GM12878 (cell line): ENCODE data around the gene ERMARD. TPM values are rescaled to one million over a fixed set of nuclear protein-coding genes. Genes with fewer than 3 reads are reported as not detected.

Experiments used
- BHLHE40 ChIP-seq, 2 experiments: fragments of 450-650 bp in 1 of 2; IDR thresholded peaks; 2 replicates each; pipeline ENCODE4 v1.6.1; 2011 to 2017; ENCODE audit warnings: low read depth in 2 of 2, borderline replicate concordance in 1 of 2, improper control_type of control experiment in 1 of 2, low read length in 1 of 2, mild to moderate bottlenecking in 1 of 2
- FOXM1 ChIP-seq: IDR thresholded peaks from 2 replicates; pipeline ENCODE4 v1.6.1; 2012; ENCODE audit warnings: low read depth, mild to moderate bottlenecking, inconsistent platforms, low read length, moderate library complexity
- MAX ChIP-seq: IDR thresholded peaks from 2 replicates; pipeline ENCODE4 v1.6.1; 2012; ENCODE audit warnings: low read depth, low read length, improper control_type of control experiment
- NRF1 ChIP-seq: conservative IDR thresholded peaks from 2 replicates; pipeline ENCODE4 v1.6.1; 2011; ENCODE audit warnings: mild to moderate bottlenecking, low read depth, low read length, improper control_type of control experiment
- PBX3 ChIP-seq: IDR thresholded peaks from 2 replicates; pipeline ENCODE4 v1.6.1; 2011; ENCODE audit warnings: mild to moderate bottlenecking, low read depth, low read length, moderate library complexity; ENCODE audit not compliant: insufficient replicate concordance
- RCOR1 ChIP-seq: conservative IDR thresholded peaks from 2 replicates; pipeline ENCODE4 v1.6.1; 2012; ENCODE audit warnings: low read depth, low read length, improper control_type of control experiment
- RFX5 ChIP-seq: IDR thresholded peaks from 2 replicates; pipeline ENCODE4 v1.6.1; 2011; ENCODE audit warnings: low read depth, low read length, improper control_type of control experiment
- SREBF2 ChIP-seq: IDR thresholded peaks from 2 replicates; pipeline ENCODE4 v1.6.1; 2012; ENCODE audit warnings: mild to moderate bottlenecking, low read length
- ZBED1 ChIP-seq: IDR thresholded peaks from 2 replicates; pipeline ENCODE4 v1.6.1; 2016; ENCODE audit warnings: borderline replicate concordance
- ZNF592 ChIP-seq: fragments of 450-650 bp; IDR thresholded peaks from 2 replicates; pipeline ENCODE4 v1.6.1; 2017; ENCODE audit warnings: mild to moderate bottlenecking, moderate library complexity
- polyA plus RNA-seq, 11 experiments: library from polyadenylated mRNA; depleted of rRNA in 4 of 11; unstranded in 6 of 11; stranded (reverse) in 5 of 11; fragments of >200 nt; fragmentation: Nextera tagmentation in 4 of 11; fragmentation: Illumina TruSeq in 1 of 11; extraction: Ambion mirVana in 4 of 11; extraction: Trizol in 1 of 11; gene quantifications; 1 replicate in 1 of 11; 2 replicates in 10 of 11; pipeline versions ENCODE4 v1.2.1 to v1.2.3, GENCODE V29; 2011 to 2016; ENCODE audit warnings: inconsistent platforms in 2 of 11, missing spikeins in 2 of 11, low read depth in 1 of 11
- total RNA-seq, 4 experiments: library from RNA; depleted of rRNA in 3 of 4; stranded (reverse); fragments of >200 nt in 3 of 4; fragmentation: Illumina TruSeq in 1 of 4; extraction: Trizol in 1 of 4; gene quantifications; 2 replicates each; pipeline versions ENCODE4 v1.2.1 to v1.2.3, GENCODE V29; 2013 to 2021

ERMARD gene
- total and polyA plus RNA-seq, 10 of the 15 experiments (the other 5 are each of a cell fraction or from before 2014, with no cell fraction given), result 24.4 to 63.3 (median 34.1) TPM

GRCh38 chr6:169701954-169702839, 49.2 kb upstream of the ERMARD start, which contains the start of the genes C6orf120 and WDR27 (continued):
- TF ChIP-seq ZNF592 (no peak), PBX3 (no peak), NRF1 (no peak; the same call in 1 of the 2 replicates), SREBF2 (no peak), RFX5 (no peak), RCOR1 (peak; percentile 98), BHLHE40 (IDR thresholded peaks at IDR 0.05; ENCODE audit: borderline replicate concordance in 1 of 2, low read depth in 2 of 2, low read length in 1 of 2) (peak; percentile 7 to 65; a peak in 1 of 4 replicates), FOXM1 (no peak), ZBED1 (peak; percentile 49; the same call in 1 of the 2 replicates), MAX (peak; percentile 79; the same call in 1 of the 2 replicates)
